ENCODE measurements around the gene TUBGCP3. TPM values are rescaled to one million over a fixed set of nuclear protein-coding genes. Genes with fewer than 3 reads are reported as not detected.

The TUBGCP3 gene
- total RNA-seq, 2 experiments from 2014 or later = 41.5 to 43.2 TPM

DNA sequence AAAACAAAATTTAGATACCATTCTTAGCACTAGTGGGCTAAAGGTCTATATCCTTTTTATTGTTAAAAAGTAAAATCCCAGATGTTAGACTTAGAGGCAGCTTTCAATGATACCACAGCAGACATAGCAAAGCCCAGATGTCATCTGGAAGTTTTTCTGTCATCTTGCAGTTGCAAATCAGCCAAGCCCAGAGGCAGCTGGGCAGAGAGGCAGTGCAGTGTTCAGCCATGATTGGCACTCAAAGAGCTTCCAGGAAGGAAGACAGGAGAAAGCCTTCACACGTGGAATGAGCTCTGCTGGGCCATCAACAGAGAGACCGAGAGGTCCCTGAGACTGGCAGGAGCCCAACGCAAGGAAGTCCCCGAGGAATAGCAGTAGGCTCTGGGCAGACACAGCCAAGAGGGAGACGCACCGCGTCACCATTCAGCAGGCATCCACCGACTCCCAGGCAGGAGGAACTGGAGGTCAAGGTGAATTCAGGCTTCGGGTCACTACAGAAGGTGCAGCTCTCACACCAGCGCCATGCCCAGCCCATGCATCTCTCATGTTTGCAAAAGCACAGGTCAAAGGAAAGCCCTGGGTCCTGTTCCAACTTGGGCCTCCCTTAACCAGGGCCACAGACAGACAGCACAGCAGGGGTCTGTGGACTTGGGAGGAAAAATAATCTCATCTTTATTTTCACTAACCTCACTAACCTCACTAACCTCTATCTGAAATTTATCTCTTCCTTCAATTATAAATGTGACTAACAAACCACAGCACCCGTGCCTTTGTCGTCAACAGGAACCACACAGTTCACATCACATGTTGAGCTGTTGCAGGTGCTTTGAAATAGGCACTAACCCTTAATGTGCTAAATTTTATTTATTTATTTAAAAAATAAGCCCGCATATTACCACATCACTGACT is 54.9 kb downstream of the TUBGCP3 start:
- Mint-ChIP-seq H3K9me3 (peaks cover 2% of the 10 kb centered on the region), H3K27ac (no peak overlapping the region), H3K4me3 (no peak overlapping the region), H3K36me3 (peaks cover 17% of the 10 kb centered on the region), H3K4me1 (peaks cover 14% of the 10 kb centered on the region), H3K27me3 (no peaks in the 10 kb centered on the region)
- no peak for DNase-seq

DNA sequence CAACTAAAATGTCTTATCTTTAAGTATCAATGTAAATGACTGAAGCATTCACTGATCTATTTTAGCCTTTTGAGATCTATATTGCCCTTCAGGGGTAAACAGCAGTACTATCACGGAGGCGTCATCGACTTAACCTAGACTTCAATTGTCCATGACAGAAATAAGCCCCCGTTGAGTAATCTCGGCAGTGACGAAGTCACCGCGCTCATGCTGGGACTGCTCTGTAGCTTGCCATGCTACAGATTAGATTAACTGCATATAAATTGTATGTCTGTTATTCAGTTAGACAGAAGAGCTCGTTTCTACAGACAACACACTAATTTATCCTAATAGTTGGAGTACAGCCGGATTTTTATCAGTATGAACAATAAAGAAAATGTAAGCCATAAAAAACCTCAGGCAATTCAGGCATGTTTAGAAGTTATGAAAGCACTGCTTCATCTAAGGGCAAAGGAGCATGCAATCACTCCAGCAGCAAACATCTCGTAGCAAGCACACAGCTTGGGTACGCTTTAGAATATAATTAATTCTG is 56.6 kb downstream of the TUBGCP3 start:
- H3K4me3 Mint-ChIP-seq = no peak overlapping the region
- no peak for DNase-seq
- H3K27me3 Mint-ChIP-seq = no peaks in the 10 kb centered on the region
- H3K36me3 Mint-ChIP-seq = peaks cover 7% of the 10 kb centered on the region
- no peaks in the 10 kb centered on the region for H3K9me3 Mint-ChIP-seq
- H3K27ac Mint-ChIP-seq = no peak overlapping the region
- peaks cover 14% of the 10 kb centered on the region for H3K4me1 Mint-ChIP-seq

DNA sequence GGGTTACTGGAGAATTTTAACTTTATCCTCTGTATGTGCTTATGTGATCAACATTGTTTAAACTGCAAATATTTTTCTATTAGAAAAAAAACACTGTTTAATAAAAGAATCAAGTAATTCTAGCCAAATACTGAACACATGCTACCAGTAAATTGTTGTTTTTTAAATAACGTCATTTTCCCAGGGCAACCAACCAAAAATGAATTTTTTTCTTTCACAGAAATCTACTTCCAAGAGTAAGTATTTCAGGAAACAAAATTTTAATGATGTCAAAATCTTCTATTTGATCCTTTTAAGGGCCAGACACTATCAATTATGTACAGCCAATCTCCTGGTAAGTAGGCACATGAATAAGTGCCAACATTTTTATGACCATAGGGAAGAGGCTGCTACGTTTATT is 57.1 kb downstream of the TUBGCP3 start:
- H3K27me3 Mint-ChIP-seq = no peaks in the 10 kb centered on the region
- peaks cover 3% of the 10 kb centered on the region for H3K36me3 Mint-ChIP-seq
- no peak overlapping the region for H3K4me3 Mint-ChIP-seq
- no peaks in the 10 kb centered on the region for H3K9me3 Mint-ChIP-seq
- no peak for DNase-seq
- H3K27ac Mint-ChIP-seq = no peak overlapping the region
- peaks cover 14% of the 10 kb centered on the region for H3K4me1 Mint-ChIP-seq

DNA sequence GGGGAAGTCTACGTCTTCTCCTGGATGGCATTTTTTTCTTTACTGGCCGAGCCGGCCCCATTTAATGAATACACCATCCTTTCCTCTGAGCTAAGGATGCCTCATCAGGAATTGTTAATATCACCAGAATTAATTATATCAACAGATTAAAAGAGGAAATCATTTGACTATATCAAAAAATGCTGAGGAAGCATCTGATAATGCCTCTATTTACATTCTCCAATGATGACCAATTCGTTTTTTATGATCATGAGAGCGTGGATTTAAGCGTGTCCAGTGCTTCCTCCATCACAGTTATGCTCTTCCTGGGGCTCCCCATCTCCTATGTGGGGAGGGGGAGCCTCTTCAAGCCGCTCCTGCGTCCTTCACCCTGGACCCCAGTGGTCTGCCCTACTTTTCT is 58.7 kb downstream of the TUBGCP3 start:
- no peak overlapping the region for H3K27ac Mint-ChIP-seq
- no peak for DNase-seq
- no peak overlapping the region for H3K4me3 Mint-ChIP-seq
- H3K9me3 Mint-ChIP-seq = no peaks in the 10 kb centered on the region
- no peaks in the 10 kb centered on the region for H3K36me3 Mint-ChIP-seq
- no peaks in the 10 kb centered on the region for H3K27me3 Mint-ChIP-seq
- H3K4me1 Mint-ChIP-seq = peaks cover 8% of the 10 kb centered on the region

DNA sequence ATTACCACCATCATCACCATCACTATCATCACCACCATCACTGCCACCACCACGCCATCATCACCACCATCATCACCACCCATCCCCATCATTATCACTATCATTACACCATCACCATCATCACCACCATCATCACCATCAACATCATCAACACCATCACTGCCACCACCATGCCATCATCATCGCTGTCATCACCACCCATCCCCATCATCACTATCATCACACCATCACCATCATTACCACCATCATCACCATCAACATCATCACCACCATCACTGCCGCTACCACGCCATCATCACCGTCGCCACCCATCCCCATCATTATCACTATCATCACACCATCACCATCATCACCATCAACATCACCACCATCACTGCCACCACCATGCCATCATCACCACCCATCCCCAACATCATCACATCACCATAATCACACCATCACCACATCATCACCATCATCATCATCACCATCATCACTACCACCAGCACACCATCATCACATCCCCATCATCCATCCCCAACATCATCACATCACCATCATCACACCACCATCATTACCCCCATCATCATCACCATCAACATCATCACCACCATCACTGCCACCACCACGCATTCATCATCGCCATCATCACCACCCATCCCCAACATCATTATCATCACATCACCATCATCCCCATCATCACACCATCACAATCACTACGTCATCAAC is 61.7 kb downstream of the TUBGCP3 start:
- Mint-ChIP-seq H3K27me3 (no peaks in the 10 kb centered on the region), H3K9me3 (no peaks in the 10 kb centered on the region), H3K4me3 (no peak overlapping the region), H3K36me3 (no peaks in the 10 kb centered on the region), H3K27ac (no peak overlapping the region), H3K4me1 (no peaks in the 10 kb centered on the region)
- DNase-seq = no peak

DNA sequence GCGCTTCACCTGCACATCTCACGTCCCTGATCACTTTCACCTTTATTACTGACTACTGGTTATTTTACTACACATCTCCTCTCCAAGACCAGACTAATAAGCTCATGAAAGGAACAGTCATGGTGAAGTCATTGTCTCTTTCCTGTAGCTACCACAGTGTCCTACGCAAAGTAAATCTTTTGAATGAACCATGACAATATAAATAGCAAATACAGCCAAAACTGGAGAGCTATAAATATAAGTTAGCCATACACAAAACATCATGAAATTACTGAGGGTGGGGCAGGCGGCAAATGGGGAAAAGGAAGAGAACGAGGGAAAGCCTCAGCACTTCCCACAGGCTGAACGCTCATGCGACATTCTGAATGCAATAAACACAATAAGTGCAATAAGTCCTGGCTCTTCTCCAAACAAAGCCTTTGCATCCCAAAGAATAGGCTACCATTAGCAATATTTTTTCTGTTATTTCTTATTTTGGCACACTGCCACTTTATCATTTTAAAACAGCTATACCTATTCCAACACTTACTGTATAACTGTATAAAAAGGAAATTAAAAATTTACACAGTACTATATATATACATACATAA is 62.5 kb downstream of the TUBGCP3 start:
- Mint-ChIP-seq H3K27me3 (no peaks in the 10 kb centered on the region), H3K36me3 (peaks cover 3% of the 10 kb centered on the region), H3K4me3 (no peak overlapping the region), H3K4me1 (no peaks in the 10 kb centered on the region), H3K9me3 (no peaks in the 10 kb centered on the region), H3K27ac (no peak overlapping the region)
- DNase-seq = no peak

DNA sequence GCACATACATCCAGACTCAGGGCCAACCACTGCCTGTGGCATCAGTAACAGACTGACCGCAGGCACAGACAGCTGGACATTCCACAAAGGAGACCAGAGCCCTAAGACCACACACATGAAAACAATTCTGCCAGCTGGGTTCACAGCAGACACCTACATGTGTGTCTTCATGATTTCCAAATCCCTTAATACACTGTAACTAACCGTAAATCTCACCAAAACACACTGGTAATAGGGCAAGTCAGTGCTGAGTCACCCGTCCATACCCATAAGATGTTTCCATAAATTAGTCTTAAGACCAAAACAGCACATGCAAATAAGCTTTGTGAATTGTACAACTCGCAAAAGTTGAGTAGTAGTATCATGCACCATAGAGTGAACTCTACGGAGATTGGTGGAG is 65.4 kb downstream of the TUBGCP3 start:
- Mint-ChIP-seq H3K27ac (no peak overlapping the region), H3K9me3 (no peaks in the 10 kb centered on the region), H3K27me3 (no peaks in the 10 kb centered on the region)

DNA sequence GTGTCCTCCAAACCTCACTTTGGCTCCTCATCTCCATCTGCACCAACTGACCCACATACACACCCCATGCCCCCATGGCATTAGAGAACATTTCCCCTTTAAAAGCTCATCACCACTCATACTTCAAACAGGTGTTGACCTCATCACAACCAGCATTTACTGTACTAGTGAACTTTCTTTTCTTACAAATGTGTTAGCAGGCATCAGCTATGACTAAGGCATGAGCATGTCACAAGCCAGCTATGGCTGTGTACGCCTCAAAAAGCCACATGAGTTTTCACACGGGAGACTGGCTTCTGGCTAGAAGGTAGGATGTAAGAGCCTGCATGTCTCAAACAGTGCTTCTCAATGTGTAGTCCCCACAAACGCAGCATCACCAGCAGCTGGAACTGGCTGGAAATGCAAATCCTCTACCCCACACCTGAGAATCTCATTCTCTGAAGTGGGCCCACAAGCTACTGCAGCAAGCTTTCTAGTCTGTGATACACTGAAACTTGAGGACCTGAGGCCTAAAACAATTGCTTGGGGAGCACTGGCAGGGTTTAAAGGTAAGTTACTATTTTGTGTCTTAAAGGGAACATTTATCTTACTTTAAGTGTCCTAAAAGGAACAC is 66.8 kb downstream of the TUBGCP3 start:
- no peaks in the 10 kb centered on the region for H3K27me3 Mint-ChIP-seq
- H3K4me3 Mint-ChIP-seq = no peak overlapping the region
- DNase-seq = no peak
- no peak overlapping the region for H3K27ac Mint-ChIP-seq
- H3K4me1 Mint-ChIP-seq = no peaks in the 10 kb centered on the region
- H3K36me3 Mint-ChIP-seq = peaks cover 7% of the 10 kb centered on the region
- H3K9me3 Mint-ChIP-seq = no peaks in the 10 kb centered on the region

More for the DNA sequence above, 65.4 kb downstream of the TUBGCP3 start:
- Mint-ChIP-seq H3K4me3 (no peak overlapping the region), H3K4me1 (no peaks in the 10 kb centered on the region), H3K36me3 (peaks cover 4% of the 10 kb centered on the region)
- no peak for DNase-seq

DNA sequence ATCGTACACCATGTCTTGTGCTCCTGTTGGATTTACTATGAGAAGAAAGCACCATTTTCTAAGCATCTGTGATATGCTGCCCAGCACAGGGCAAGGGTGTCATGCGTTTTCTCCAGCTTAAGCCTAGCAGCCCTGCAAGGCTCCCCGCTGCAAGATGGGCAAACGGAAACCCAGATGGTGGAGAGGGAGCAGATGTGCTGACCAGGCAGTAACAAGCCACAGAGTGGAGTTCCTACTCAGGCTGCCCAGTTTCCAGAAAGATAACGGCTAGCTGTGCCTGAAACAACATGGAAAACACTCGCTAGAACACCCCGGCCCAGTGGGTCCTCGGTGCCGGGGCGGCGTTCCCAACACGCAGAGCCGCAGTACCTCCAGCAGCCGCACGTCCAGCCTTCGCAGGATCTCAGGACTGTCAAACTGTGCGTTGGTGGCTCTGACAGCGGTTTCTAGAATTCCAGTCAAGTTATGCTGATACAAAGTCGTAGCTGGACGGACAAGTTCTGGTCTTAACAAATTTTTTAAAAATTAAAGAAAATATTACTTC is 68.4 kb downstream of the TUBGCP3 start:
- Mint-ChIP-seq H3K4me1 (no peaks in the 10 kb centered on the region), H3K27me3 (no peaks in the 10 kb centered on the region), H3K27ac (no peak overlapping the region), H3K4me3 (no peak overlapping the region), H3K36me3 (peaks cover 11% of the 10 kb centered on the region), H3K9me3 (no peaks in the 10 kb centered on the region)
- DNase-seq = no peak

DNA sequence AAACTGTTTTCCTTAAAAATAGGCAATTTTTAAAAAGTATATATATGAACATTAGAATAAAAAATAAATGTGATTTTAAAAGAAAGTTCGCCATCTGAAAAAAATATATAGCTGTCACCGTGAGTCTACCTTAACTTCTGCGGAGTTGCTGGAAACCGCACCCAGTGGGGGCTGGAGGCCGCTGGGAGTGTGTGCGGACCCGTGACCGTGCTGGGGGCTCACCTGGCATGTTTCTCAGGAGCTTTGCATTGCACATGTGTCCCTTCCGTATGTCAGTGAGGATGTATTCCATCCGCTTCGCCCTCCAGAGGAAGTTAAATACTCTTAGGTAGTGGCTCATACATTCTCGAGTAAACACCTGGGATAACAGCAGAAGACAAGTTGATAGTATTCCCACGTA is 71.7 kb downstream of the TUBGCP3 start:
- Mint-ChIP-seq H3K27ac (no peak overlapping the region), H3K9me3 (no peaks in the 10 kb centered on the region), H3K4me1 (no peaks in the 10 kb centered on the region), H3K36me3 (peaks cover 13% of the 10 kb centered on the region), H3K4me3 (no peak overlapping the region), H3K27me3 (no peaks in the 10 kb centered on the region)
- no peak for DNase-seq

DNA sequence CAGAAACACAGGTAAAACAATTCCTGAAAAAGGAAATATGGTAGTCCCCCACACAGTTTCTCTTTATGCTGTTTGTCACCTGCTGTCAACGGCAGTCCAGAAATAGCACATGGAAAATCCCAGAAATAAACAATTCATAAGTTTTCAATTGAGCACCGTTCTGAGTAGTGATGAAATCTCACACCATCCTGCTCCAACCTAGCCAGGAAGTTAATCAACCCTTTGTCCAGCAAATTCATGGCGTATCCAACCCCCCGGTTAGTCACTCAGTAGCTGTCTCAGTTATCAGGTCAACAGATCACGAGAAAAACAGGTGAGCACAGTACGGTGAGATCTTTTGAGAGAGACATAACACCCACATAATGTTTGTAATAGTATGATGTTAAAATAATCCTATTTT is 74.2 kb downstream of the TUBGCP3 start:
- Mint-ChIP-seq H3K27me3 (no peaks in the 10 kb centered on the region), H3K4me1 (peaks cover 1% of the 10 kb centered on the region), H3K27ac (no peak overlapping the region), H3K36me3 (peaks cover 17% of the 10 kb centered on the region), H3K9me3 (no peaks in the 10 kb centered on the region), H3K4me3 (no peak overlapping the region)
- no peak for DNase-seq

DNA sequence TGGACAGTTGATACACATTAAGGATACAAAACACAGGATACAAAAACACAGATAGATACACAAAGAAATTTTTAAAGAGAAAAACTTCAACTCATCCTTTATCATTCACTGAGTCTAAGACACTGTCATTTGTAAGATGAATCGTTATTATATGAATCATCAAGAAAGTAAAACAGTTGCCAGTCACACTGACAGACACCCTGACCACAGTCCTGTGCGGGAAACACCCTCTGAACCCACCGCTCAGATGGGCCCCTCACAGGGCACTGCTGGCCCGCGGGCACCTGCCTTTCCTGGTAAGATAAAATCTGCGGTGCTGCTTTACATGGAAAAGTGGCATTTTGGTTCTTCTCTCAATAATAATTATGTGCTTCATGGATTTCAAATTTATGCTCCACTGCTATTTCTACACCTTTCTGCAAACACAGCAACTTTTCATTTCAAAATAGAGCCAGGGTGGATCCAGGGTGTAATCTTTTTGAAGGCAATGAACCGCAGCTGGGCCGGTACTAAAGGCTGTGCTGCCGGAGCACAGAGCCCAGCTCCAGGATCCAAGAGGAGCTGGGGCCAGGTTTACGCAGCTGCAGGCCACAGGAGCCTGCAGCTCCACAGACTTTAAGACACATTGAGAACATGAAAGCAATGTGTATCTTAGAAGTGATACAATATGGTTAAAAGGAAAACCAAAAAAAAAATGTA is 76.8 kb downstream of the TUBGCP3 start:
- Mint-ChIP-seq H3K9me3 (no peaks in the 10 kb centered on the region), H3K36me3 (peaks cover 19% of the 10 kb centered on the region), H3K27ac (no peak overlapping the region), H3K4me3 (no peak overlapping the region), H3K4me1 (peaks cover 1% of the 10 kb centered on the region), H3K27me3 (no peaks in the 10 kb centered on the region)
- DNase-seq = no peak

DNA sequence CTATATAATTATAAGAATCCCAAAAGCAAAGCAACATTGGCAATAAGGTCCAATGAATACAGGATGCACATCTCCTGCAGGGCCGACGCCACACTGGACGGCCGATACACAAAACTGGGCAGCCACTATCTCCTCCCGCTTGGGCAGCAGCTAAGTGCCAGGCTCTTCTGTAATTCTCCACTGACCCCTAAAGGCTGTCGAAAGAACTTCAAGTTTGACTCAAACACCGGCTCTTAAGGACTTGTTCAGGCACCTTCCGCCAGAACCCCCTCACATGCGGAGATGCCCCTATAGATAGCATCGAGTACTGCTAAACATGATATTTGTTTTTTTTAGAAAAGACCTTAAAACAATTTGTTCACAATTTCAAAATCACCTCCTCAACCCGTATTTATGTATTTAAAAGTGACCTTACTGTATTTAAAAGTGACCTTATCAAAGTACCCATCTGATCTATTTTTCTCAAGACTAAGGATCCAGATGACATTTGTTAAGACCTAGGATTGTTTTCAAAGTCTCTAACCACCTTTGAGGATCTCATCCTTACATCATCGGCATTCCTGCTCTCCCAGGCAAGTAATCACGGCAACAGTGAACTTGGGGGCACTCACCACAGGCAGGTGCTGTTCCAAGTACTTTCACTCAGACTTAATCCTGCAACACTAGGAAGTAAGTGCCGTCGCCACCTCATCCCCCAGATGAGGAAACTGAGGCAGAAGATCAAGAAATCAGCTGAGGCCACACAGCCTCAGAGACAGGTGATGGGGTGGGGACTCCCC is 77.8 kb downstream of the TUBGCP3 start:
- DNase-seq = no peak
- peaks cover 1% of the 10 kb centered on the region for H3K4me1 Mint-ChIP-seq
- no peaks in the 10 kb centered on the region for H3K9me3 Mint-ChIP-seq
- no peaks in the 10 kb centered on the region for H3K27me3 Mint-ChIP-seq
- H3K4me3 Mint-ChIP-seq = no peak overlapping the region
- H3K36me3 Mint-ChIP-seq = peaks cover 21% of the 10 kb centered on the region
- peak overlapping the region; percentile 17 for H3K27ac Mint-ChIP-seq

DNA sequence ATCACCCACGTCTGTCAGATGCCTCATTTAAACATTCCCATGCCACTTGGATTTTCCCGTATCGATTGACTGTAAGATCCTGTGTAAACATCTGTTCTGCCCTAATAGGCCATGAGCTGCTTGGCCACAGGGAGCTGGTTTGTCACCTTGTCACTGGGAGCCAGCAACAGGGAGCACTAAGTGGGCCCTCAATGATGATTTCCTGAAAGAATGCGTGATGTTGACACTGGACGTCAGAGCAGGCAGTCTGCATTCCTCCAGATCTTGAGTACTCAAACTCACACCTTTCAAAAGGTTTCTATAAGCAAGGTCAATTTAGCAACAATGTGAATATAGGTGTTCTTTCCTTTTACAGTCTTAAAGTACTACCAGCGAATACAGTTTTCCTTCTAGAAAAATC is 78.8 kb downstream of the TUBGCP3 start:
- Mint-ChIP-seq H3K27ac (no peak overlapping the region), H3K4me1 (peaks cover 1% of the 10 kb centered on the region), H3K4me3 (no peak overlapping the region), H3K27me3 (no peaks in the 10 kb centered on the region), H3K36me3 (peaks cover 21% of the 10 kb centered on the region), H3K9me3 (no peaks in the 10 kb centered on the region)
- no peak for DNase-seq
